CD4-positive, CD25-positive, alpha-beta regulatory T cell (primary cell): Measurements from ENCODE around the gene GPR141. TPM values are rescaled to one million over a fixed set of nuclear protein-coding genes. Genes with fewer than 3 reads are reported as not detected.

Experiments used
- ATAC-seq, 2 donors: fragments of 150-1000 bp; cut with Tn5 transposase; one replicate each; pipeline ENCODE4 v1.10.0; 2021; ENCODE audit warnings: low read depth in 2 of 2, moderate number of reproducible peaks in 2 of 2, moderate library complexity in 1 of 2
- DNase-seq, 3 donors: peaks; one replicate each; pipeline versions ENCODE4 v3.0.0 to v3.0.0-alpha.2; 2012 to 2022; ENCODE audit warnings: mixed read lengths in 1 of 3
- H3K27ac ChIP-seq: one replicate; pipeline ENCODE4 v1.7.0; 2013; ENCODE audit warnings: mild to moderate bottlenecking, low read length; ENCODE audit not compliant: insufficient read depth, poor library complexity, severe bottlenecking
- H3K27me3 ChIP-seq: one replicate; pipeline ENCODE4 v1.7.0; 2013; ENCODE audit warnings: low read length; ENCODE audit not compliant: control insufficient read depth, insufficient read depth
- H3K36me3 ChIP-seq: one replicate; pipeline ENCODE4 v1.7.0; 2013; ENCODE audit warnings: mild to moderate bottlenecking, low read length, moderate library complexity; ENCODE audit not compliant: control insufficient read depth, insufficient read depth
- H3K4me1 ChIP-seq: 2 replicates; pipeline ENCODE4 v1.7.0; 2013; ENCODE audit warnings: mild to moderate bottlenecking, low read length; ENCODE audit not compliant: insufficient read depth, control insufficient read depth, poor library complexity, severe bottlenecking
- H3K4me3 ChIP-seq: one replicate; pipeline ENCODE4 v1.7.0; 2013; ENCODE audit warnings: low read depth, mild to moderate bottlenecking, low read length, moderate library complexity
- H3K9me3 ChIP-seq, 2 experiments: 1 replicate in 1 of 2; 2 replicates in 1 of 2; pipeline ENCODE4 v1.7.0; 2013; ENCODE audit warnings: low read length in 2 of 2, mild to moderate bottlenecking in 1 of 2, moderate library complexity in 1 of 2; ENCODE audit not compliant: control insufficient read depth in 2 of 2
- H3K27ac Mint-ChIP-seq, 3 donors: one replicate each; pipeline ENCODE4 v1.8.0; 2020 to 2022; ENCODE audit warnings: mild to moderate bottlenecking in 3 of 3, mixed read lengths in 3 of 3, moderate library complexity in 2 of 3
- H3K27me3 Mint-ChIP-seq: one replicate; pipeline ENCODE4 v1.8.0; 2022; ENCODE audit warnings: mild to moderate bottlenecking, mixed read lengths
- H3K36me3 Mint-ChIP-seq: one replicate; pipeline ENCODE4 v1.8.0; 2020; ENCODE audit warnings: mixed read lengths
- H3K4me1 Mint-ChIP-seq, 4 donors: one replicate each; pipeline ENCODE4 v1.8.0; 2020 to 2022; ENCODE audit warnings: mixed read lengths in 4 of 4, mild to moderate bottlenecking in 1 of 4
- H3K4me3 Mint-ChIP-seq, 4 donors: one replicate each; pipeline ENCODE4 v1.8.0; 2020 to 2022; ENCODE audit warnings: mild to moderate bottlenecking in 4 of 4, mixed read lengths in 4 of 4, moderate library complexity in 3 of 4
- H3K9me3 Mint-ChIP-seq, 7 donors: one replicate each; pipeline ENCODE4 v1.8.0; 2020 to 2022; ENCODE audit warnings: mixed read lengths in 7 of 7, mild to moderate bottlenecking in 3 of 7, moderate library complexity in 2 of 7
- polyA plus RNA-seq, 4 donors: library from polyadenylated mRNA; unstranded; fragments of 300-500 nt; fragmentation: Illumina TruSeq; gene quantifications; one replicate each; pipeline ENCODE4 v1.2.3, GENCODE V29; 2021
- total RNA-seq: library from RNA; stranded (reverse); gene quantifications from one replicate; pipeline ENCODE4 v1.2.3, GENCODE V29; 2022

The GPR141 gene, protein sequence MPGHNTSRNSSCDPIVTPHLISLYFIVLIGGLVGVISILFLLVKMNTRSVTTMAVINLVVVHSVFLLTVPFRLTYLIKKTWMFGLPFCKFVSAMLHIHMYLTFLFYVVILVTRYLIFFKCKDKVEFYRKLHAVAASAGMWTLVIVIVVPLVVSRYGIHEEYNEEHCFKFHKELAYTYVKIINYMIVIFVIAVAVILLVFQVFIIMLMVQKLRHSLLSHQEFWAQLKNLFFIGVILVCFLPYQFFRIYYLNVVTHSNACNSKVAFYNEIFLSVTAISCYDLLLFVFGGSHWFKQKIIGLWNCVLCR
- total RNA-seq, result not detected
- not detected for polyA plus RNA-seq

- no peaks in the 10 kb centered on the region for H3K36me3 Mint-ChIP-seq
- no peaks in the 10 kb centered on the region for H3K4me1 Mint-ChIP-seq
- H3K4me3 Mint-ChIP-seq, result no peak within 1 kb of the TSS
- ATAC-seq, result peak in 1 of 2 donors; percentile 16
- Histone ChIP-seq H3K4me1 (no peaks in the 10 kb centered on the region), H3K36me3 (no peaks in the 10 kb centered on the region), H3K9me3 (no peaks in the 10 kb centered on the region), H3K27me3 (no peaks in the 10 kb centered on the region), H3K4me3 (no peak within 1 kb of the TSS), H3K27ac (no peak within 1 kb of the TSS)
- H3K9me3 Mint-ChIP-seq, result peaks cover 0 to 3% (median 0%) of the 10 kb centered on the region in 7 donors
- H3K27ac Mint-ChIP-seq, result no peak within 1 kb of the TSS
- peaks cover 5% of the 10 kb centered on the region for H3K27me3 Mint-ChIP-seq
- DNase-seq, result no peak
Measured at GRCh38 chr7:37683246-37684120, at the start of gene GPR141. Gene GPR141, plus strand, starts transcription at chr7:37683766. Its CDS starts 56,628 bp downstream, at chr7:37740394.

DNA sequence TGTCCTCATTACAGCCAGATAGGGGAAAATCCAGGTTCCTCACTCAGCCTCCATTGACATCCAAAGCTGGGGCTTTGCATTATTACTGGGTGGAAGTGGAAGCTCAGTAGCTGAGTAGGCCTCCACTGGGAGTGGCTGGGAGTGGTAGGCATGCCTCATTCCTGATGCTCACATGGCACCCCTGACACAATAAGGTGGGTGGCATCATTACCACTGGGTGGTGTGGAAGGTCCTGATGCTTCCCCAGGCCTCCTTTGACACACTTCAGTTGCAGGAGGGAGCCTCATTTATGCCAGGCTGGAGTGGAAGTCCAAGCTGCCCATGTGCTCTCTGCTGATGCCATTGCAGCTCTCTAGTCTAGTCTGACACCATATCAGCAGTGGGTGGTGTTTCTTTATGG is 48.2 kb upstream of the GPR141 start:
- H3K4me3 Mint-ChIP-seq, result no peak overlapping the region
- H3K4me3 ChIP-seq, result no peak overlapping the region

GRCh38 chr7:37642028-37642540 is 41.5 kb upstream of the GPR141 start:
- Mint-ChIP-seq H3K27me3 (no peaks in the 10 kb centered on the region), H3K9me3 (peaks cover 0 to 20% (median 4%) of the 10 kb centered on the region in 7 donors), H3K27ac (no peak overlapping the region), H3K4me3 (no peak overlapping the region), H3K36me3 (no peaks in the 10 kb centered on the region), H3K4me1 (no peaks in the 10 kb centered on the region)
- Histone ChIP-seq H3K27ac (no peak overlapping the region), H3K4me3 (no peak overlapping the region), H3K36me3 (no peaks in the 10 kb centered on the region), H3K9me3 (no peaks in the 10 kb centered on the region), H3K27me3 (no peaks in the 10 kb centered on the region), H3K4me1 (no peaks in the 10 kb centered on the region)
- no peak for DNase-seq
- no peak for ATAC-seq

More for the DNA sequence above, 48.2 kb upstream of the GPR141 start:
- H3K4me1 Mint-ChIP-seq, result no peaks in the 10 kb centered on the region
- H3K9me3 Mint-ChIP-seq, result peaks cover 0 to 24% (median 5%) of the 10 kb centered on the region in 7 donors
- no peaks in the 10 kb centered on the region for H3K27me3 ChIP-seq
- no peaks in the 10 kb centered on the region for H3K4me1 ChIP-seq
- no peaks in the 10 kb centered on the region for H3K36me3 ChIP-seq
- H3K9me3 ChIP-seq, result peaks cover 0 to 2% of the 10 kb centered on the region in 2 experiments
- no peaks in the 10 kb centered on the region for H3K27me3 Mint-ChIP-seq
- H3K27ac ChIP-seq, result no peak overlapping the region
- no peaks in the 10 kb centered on the region for H3K36me3 Mint-ChIP-seq
- DNase-seq (no peak), ATAC-seq (no peak)
- no peak overlapping the region for H3K27ac Mint-ChIP-seq

DNA sequence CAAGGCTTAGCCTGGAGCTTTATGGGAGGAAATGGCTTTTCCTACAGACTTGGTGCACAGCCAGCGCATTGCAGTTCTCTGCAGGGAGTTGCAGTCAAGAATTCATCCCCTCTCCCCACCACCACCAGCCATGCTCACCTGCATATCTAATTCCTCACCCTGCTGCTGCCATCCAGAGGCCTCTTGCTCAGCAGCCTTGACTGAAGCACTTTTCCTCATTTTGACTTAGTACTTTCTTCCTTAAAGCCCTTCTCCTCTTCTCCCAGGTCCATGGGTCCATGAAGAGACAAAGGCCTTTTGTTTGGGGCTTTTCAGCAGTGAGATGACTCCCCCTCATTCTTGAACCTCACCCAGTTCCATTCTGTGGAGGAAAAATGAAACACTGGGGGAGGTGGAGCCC is 39.7 kb upstream of the GPR141 start:
- no peak overlapping the region for H3K4me3 ChIP-seq
- DNase-seq (no peak), ATAC-seq (no peak)
- H3K4me1 ChIP-seq, result no peaks in the 10 kb centered on the region
- H3K9me3 ChIP-seq, result no peaks in the 10 kb centered on the region
- no peaks in the 10 kb centered on the region for H3K36me3 Mint-ChIP-seq
- H3K27ac ChIP-seq, result no peak overlapping the region
- no peaks in the 10 kb centered on the region for H3K27me3 Mint-ChIP-seq
- no peaks in the 10 kb centered on the region for H3K4me1 Mint-ChIP-seq
- H3K4me3 Mint-ChIP-seq, result no peak overlapping the region
- peaks cover 0 to 3% (median 0%) of the 10 kb centered on the region in 7 donors for H3K9me3 Mint-ChIP-seq
- no peaks in the 10 kb centered on the region for H3K27me3 ChIP-seq
- no peaks in the 10 kb centered on the region for H3K36me3 ChIP-seq
- no peak overlapping the region for H3K27ac Mint-ChIP-seq

DNA sequence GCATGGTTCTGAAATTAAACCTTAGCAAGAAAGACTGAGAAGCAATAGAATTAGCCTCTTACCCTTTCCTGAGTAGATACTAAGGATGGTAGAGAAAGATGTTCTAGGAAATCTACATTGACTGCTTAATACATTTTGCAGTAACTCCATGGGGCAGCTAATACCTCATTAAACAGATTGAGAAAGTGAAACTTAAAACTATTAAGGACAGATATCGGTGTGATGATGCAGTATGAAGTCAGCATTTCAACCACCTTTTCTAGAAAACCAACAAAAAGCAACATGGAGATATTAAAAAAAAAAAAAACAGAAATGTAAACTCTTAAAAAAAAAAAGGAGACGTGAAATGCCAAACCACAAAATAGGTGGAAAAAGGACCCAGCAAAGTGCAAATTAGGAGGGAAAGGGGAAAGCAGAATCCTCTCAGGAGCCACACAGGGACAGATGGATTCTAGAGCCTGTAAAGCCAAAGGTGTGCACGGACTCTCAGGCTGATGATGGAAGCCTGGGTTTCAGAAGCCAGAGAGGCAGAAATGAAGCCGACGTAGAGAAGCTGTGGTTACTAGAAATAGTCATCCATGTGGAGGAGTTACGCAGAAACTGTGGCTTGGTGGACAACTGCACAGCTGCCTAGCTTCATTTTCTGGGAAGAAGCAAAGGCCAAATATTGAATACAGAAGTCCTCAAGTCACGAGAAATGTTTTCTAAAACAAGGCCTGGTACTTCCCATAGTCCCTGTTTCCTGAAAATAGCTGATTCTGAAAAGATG is 38.1 kb upstream of the GPR141 start:
- H3K27me3 ChIP-seq, result no peaks in the 10 kb centered on the region
- Mint-ChIP-seq H3K27me3 (no peaks in the 10 kb centered on the region), H3K9me3 (peaks cover 0 to 2% (median 0%) of the 10 kb centered on the region in 7 donors), H3K36me3 (no peaks in the 10 kb centered on the region), H3K4me3 (no peak overlapping the region), H3K27ac (no peak overlapping the region), H3K4me1 (no peaks in the 10 kb centered on the region)
- DNase-seq (no peak), ATAC-seq (no peak)
- H3K9me3 ChIP-seq, result no peaks in the 10 kb centered on the region
- no peak overlapping the region for H3K4me3 ChIP-seq
- H3K27ac ChIP-seq, result no peak overlapping the region
- no peaks in the 10 kb centered on the region for H3K36me3 ChIP-seq
- H3K4me1 ChIP-seq, result no peaks in the 10 kb centered on the region

- Histone ChIP-seq H3K9me3 (no peaks in the 10 kb centered on the region), H3K27me3 (no peaks in the 10 kb centered on the region), H3K36me3 (no peaks in the 10 kb centered on the region), H3K27ac (no peak overlapping the region), H3K4me3 (no peak overlapping the region), H3K4me1 (no peaks in the 10 kb centered on the region)
- DNase-seq (peak in 1 of 3 donors; percentile 23), ATAC-seq (no peak)
- H3K4me3 Mint-ChIP-seq, result no peak overlapping the region
- no peaks in the 10 kb centered on the region for H3K27me3 Mint-ChIP-seq
- H3K4me1 Mint-ChIP-seq, result no peaks in the 10 kb centered on the region
- no peak overlapping the region for H3K27ac Mint-ChIP-seq
- H3K36me3 Mint-ChIP-seq, result no peaks in the 10 kb centered on the region
- peaks cover 0 to 4% (median 0%) of the 10 kb centered on the region in 7 donors for H3K9me3 Mint-ChIP-seq
Measured at GRCh38 chr7:37656913-37657530, 26.5 kb upstream of the GPR141 start.

DNA sequence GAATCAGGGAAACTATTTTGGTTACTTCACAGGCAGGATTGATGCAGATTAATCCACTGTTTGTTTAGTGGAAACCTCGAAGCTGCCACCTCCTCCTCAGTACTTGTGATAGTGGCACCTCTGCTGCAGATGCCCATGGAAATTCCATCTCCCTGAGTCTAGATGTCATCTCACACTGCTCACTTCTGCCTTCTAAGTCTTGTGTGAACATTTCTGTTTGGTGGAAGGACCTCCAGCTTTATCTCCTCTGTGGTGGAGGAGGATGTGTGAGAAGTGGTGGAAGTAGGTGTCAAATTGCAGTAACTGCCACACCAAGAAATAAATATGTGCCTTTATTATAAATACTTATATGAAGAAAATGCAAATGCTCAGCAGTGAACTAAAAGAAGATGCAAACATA is 25.8 kb upstream of the GPR141 start:
- H3K9me3 ChIP-seq, result no peaks in the 10 kb centered on the region
- H3K36me3 ChIP-seq, result no peaks in the 10 kb centered on the region
- H3K27ac ChIP-seq, result no peak overlapping the region
- H3K4me1 ChIP-seq, result no peaks in the 10 kb centered on the region
- Mint-ChIP-seq H3K36me3 (no peaks in the 10 kb centered on the region), H3K4me1 (no peaks in the 10 kb centered on the region), H3K27me3 (no peaks in the 10 kb centered on the region), H3K27ac (no peak overlapping the region), H3K9me3 (peaks cover 0 to 4% (median 0%) of the 10 kb centered on the region in 7 donors), H3K4me3 (no peak overlapping the region)
- no peak overlapping the region for H3K4me3 ChIP-seq
- no peaks in the 10 kb centered on the region for H3K27me3 ChIP-seq
- DNase-seq, result no peak
- ATAC-seq, result no peak
